ENCODE data around the gene MCRIP1.
A peak's percentile ranks its signal among the peaks of the same experiment; 100 is the strongest.
"Not testable (repeated sequence)": the region's sequence is repeated elsewhere in the genome, so short reads cannot be mapped to it uniquely, and the experiment has no call there.

Gene MCRIP1

GRCh38 chr17:81842725-81843504 is 9.8 kb upstream of the MCRIP1 start:
- no peak overlapping the region for H3K9ac ChIP-seq (ENCODE audit: low read length)
- H3K36me3 ChIP-seq (ENCODE audit: control insufficient read depth, insufficient read depth, low read length) = peaks cover 28% of the 10 kb centered on the region
- no peak overlapping the region for H3K27ac ChIP-seq (ENCODE audit: low read depth, low read length)
- no peak overlapping the region for H3K4me3 ChIP-seq (ENCODE audit: low read length)
- no peaks in the 10 kb centered on the region for H3K4me1 ChIP-seq (ENCODE audit: control insufficient read depth, insufficient read depth, low read length)
- no peaks in the 10 kb centered on the region for H3K27me3 ChIP-seq (ENCODE audit: control insufficient read depth, insufficient read depth, low read length)

DNA sequence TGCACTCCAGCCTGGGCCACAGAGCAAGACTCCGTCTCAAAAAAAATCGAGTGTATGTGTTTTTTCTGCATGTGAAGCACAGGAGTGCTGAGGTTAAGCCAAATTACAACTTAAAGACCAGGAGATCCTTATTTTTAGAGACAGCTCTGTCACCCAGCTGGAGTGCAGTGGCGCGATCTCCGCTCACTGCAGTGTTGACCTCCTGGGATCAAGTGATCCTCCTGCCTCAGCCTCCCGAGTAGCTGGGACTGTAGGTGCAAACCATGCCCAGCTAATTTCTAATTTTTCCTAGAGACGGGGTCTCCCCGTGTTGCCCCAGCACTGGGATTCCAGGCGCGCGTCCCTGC is 9.3 kb upstream of the MCRIP1 start:
- Histone ChIP-seq H3K4me1 (ENCODE audit: control insufficient read depth, insufficient read depth, low read length) (no peaks in the 10 kb centered on the region), H3K27me3 (ENCODE audit: control insufficient read depth, insufficient read depth, low read length) (no peaks in the 10 kb centered on the region), H3K36me3 (ENCODE audit: control insufficient read depth, insufficient read depth, low read length) (peaks cover 26% of the 10 kb centered on the region), H3K4me3 (ENCODE audit: low read length) (no peak overlapping the region), H3K9ac (ENCODE audit: low read length) (no peak overlapping the region), H3K27ac (ENCODE audit: low read depth, low read length) (no peak overlapping the region)

DNA sequence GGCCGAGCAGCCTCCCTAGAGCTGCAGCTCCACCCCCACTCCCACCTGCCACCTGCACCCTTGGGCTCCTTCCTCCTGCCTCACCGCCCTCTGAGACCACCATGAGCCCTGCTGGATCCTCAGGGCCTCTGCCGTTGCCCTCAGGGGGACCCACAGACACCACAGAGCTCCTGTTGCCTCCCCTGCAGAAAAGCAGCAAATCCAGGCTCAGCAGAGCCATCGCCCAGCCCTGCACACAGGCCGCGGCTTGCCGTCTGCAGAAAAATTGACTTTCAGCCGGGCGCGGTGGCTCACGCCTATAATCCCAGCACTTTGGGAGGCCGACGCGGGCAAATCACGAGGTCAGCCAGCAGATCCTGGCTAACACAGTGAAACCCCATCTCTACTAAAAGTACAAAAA is 8.8 kb upstream of the MCRIP1 start:
- Histone ChIP-seq H3K36me3 (ENCODE audit: control insufficient read depth, insufficient read depth, low read length) (peaks cover 24% of the 10 kb centered on the region), H3K9ac (ENCODE audit: low read length) (no peak overlapping the region), H3K27ac (ENCODE audit: low read depth, low read length) (no peak overlapping the region), H3K27me3 (ENCODE audit: control insufficient read depth, insufficient read depth, low read length) (no peaks in the 10 kb centered on the region), H3K4me3 (ENCODE audit: low read length) (no peak overlapping the region), H3K4me1 (ENCODE audit: control insufficient read depth, insufficient read depth, low read length) (no peaks in the 10 kb centered on the region)

- H3K9ac ChIP-seq (ENCODE audit: low read length) = no peak overlapping the region
- peaks cover 17% of the 10 kb centered on the region for H3K36me3 ChIP-seq (ENCODE audit: control insufficient read depth, insufficient read depth, low read length)
- H3K4me3 ChIP-seq (ENCODE audit: low read length) = no peak overlapping the region
- no peaks in the 10 kb centered on the region for H3K27me3 ChIP-seq (ENCODE audit: control insufficient read depth, insufficient read depth, low read length)
- H3K4me1 ChIP-seq (ENCODE audit: control insufficient read depth, insufficient read depth, low read length) = no peaks in the 10 kb centered on the region
- no peak overlapping the region for H3K27ac ChIP-seq (ENCODE audit: low read depth, low read length)
These were observed 8.0 kb upstream of the MCRIP1 start for GRCh38 chr17:81840826-81841778.

- not testable (repeated sequence) for H3K4me1 ChIP-seq (ENCODE audit: control insufficient read depth, insufficient read depth, low read length); H3K27ac ChIP-seq (ENCODE audit: low read depth, low read length); H3K27me3 ChIP-seq (ENCODE audit: control insufficient read depth, insufficient read depth, low read length); H3K4me3 ChIP-seq (ENCODE audit: low read length); H3K9ac ChIP-seq (ENCODE audit: low read length)
- H3K36me3 ChIP-seq (ENCODE audit: control insufficient read depth, insufficient read depth, low read length) = peaks cover 11% of the 10 kb centered on the region
These were observed 7.0 kb upstream of the MCRIP1 start for GRCh38 chr17:81840059-81840458.

DNA sequence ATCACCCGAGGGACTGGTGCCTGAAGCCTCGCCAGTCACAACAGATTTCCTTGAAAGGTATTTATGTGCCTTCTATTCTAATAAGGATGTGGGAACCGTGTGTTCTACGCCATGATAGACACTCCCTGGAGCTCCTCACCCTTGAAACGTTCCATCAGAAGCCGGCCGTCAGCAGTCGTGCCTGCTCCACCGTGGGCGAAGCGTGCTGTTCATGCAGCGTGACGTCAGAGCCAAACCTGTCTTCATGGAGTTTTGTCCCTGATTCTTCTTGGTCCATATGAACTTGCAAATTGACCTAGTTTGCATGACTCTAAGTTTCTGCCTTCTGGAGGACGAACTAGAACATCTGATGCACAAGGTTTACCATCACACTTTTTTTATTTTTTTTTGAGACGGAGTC is 6.2 kb upstream of the MCRIP1 start:
- Histone ChIP-seq H3K27me3 (ENCODE audit: control insufficient read depth, insufficient read depth, low read length) (no peaks in the 10 kb centered on the region), H3K4me3 (ENCODE audit: low read length) (no peak overlapping the region), H3K27ac (ENCODE audit: low read depth, low read length) (no peak overlapping the region), H3K36me3 (ENCODE audit: control insufficient read depth, insufficient read depth, low read length) (peaks cover 5% of the 10 kb centered on the region), H3K4me1 (ENCODE audit: control insufficient read depth, insufficient read depth, low read length) (no peaks in the 10 kb centered on the region), H3K9ac (ENCODE audit: low read length) (no peak overlapping the region)

DNA sequence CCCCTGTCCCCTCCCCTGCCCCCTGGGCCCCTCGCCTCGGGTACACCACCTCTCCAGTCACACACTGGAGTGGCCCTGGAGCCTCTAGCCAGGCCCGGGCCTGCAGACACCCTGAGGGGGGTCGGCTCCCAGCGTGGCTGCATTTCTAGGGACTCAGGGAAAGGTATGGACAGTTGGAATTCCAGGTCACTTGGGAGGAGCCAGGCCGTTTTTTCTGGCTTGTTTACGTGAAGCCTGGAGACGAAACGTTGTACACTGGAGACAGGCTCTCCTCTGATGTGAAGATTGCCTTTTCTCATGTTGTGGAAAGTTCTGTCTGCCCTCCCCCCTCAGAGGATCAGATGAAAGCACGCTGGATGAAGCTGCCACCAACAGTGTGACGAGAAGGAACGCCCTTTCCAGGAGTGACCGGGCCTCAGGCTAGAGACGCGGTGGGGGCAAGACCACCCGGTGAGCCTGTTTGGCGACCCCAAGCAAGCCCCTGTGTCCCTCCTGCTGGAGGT is 5.7 kb upstream of the MCRIP1 start:
- Histone ChIP-seq H3K27me3 (ENCODE audit: control insufficient read depth, insufficient read depth, low read length) (no peaks in the 10 kb centered on the region), H3K4me3 (ENCODE audit: low read length) (no peak overlapping the region), H3K9ac (ENCODE audit: low read length) (no peak overlapping the region), H3K27ac (ENCODE audit: low read depth, low read length) (no peak overlapping the region), H3K4me1 (ENCODE audit: control insufficient read depth, insufficient read depth, low read length) (no peaks in the 10 kb centered on the region), H3K36me3 (ENCODE audit: control insufficient read depth, insufficient read depth, low read length) (peaks cover 5% of the 10 kb centered on the region)

GRCh38 chr17:81837641-81838040 is 4.5 kb upstream of the MCRIP1 start:
- Histone ChIP-seq H3K4me1 (ENCODE audit: control insufficient read depth, insufficient read depth, low read length) (no peaks in the 10 kb centered on the region), H3K9ac (ENCODE audit: low read length) (no peak overlapping the region), H3K36me3 (ENCODE audit: control insufficient read depth, insufficient read depth, low read length) (no peaks in the 10 kb centered on the region), H3K27ac (ENCODE audit: low read depth, low read length) (no peak overlapping the region), H3K4me3 (ENCODE audit: low read length) (no peak overlapping the region), H3K27me3 (ENCODE audit: control insufficient read depth, insufficient read depth, low read length) (no peaks in the 10 kb centered on the region)

GRCh38 chr17:81834831-81835267 is 1.8 kb upstream of the MCRIP1 start, which contains the start of gene PPP1R27:
PPP1R27 (minus strand) TSS chr17:81835050; CDS start chr17:81834953, 97 bp downstream.
- Histone ChIP-seq H3K9ac (ENCODE audit: low read length) (no peak within 1 kb of the TSS), H3K27me3 (ENCODE audit: control insufficient read depth, insufficient read depth, low read length) (no peaks in the 10 kb centered on the region), H3K36me3 (ENCODE audit: control insufficient read depth, insufficient read depth, low read length) (no peaks in the 10 kb centered on the region), H3K4me3 (ENCODE audit: low read length) (peak within 1 kb of the TSS; percentile 87), H3K4me1 (ENCODE audit: control insufficient read depth, insufficient read depth, low read length) (peaks cover 7% of the 10 kb centered on the region), H3K27ac (ENCODE audit: low read depth, low read length) (no peak within 1 kb of the TSS)

GRCh38 chr17:81833921-81834830 is 1.1 kb upstream of the MCRIP1 start:
- Histone ChIP-seq H3K27me3 (ENCODE audit: control insufficient read depth, insufficient read depth, low read length) (no peaks in the 10 kb centered on the region), H3K4me3 (ENCODE audit: low read length) (peak overlapping the region; percentile 87), H3K9ac (ENCODE audit: low read length) (peak overlapping the region; percentile 97), H3K4me1 (ENCODE audit: control insufficient read depth, insufficient read depth, low read length) (peaks cover 7% of the 10 kb centered on the region), H3K36me3 (ENCODE audit: control insufficient read depth, insufficient read depth, low read length) (no peaks in the 10 kb centered on the region), H3K27ac (ENCODE audit: low read depth, low read length) (peak overlapping the region; percentile 91)

- Histone ChIP-seq H3K4me3 (ENCODE audit: low read length) (peak overlapping the region; percentile 72), H3K4me1 (ENCODE audit: control insufficient read depth, insufficient read depth, low read length) (peaks cover 7% of the 10 kb centered on the region), H3K27ac (ENCODE audit: low read depth, low read length) (peak overlapping the region; percentile 60), H3K27me3 (ENCODE audit: control insufficient read depth, insufficient read depth, low read length) (no peaks in the 10 kb centered on the region), H3K9ac (ENCODE audit: low read length) (peak overlapping the region; percentile 88), H3K36me3 (ENCODE audit: control insufficient read depth, insufficient read depth, low read length) (no peaks in the 10 kb centered on the region)
These were observed 407 bp downstream of the MCRIP1 start for GRCh38 chr17:81832608-81833159.

Measured in rectal smooth muscle tissue (tissue), 1 donor.